ENCODE measurements around the gene DGAT2L6. TPM values are rescaled to one million over a fixed set of nuclear protein-coding genes. Genes with fewer than 3 reads are reported as not detected.
"Not testable (repeated sequence)": the region's sequence is repeated elsewhere in the genome, so short reads cannot be mapped to it uniquely, and the experiment has no call there.

Gene DGAT2L6
- total RNA-seq, 2 donors from 2014 or later, result not detected

DNA sequence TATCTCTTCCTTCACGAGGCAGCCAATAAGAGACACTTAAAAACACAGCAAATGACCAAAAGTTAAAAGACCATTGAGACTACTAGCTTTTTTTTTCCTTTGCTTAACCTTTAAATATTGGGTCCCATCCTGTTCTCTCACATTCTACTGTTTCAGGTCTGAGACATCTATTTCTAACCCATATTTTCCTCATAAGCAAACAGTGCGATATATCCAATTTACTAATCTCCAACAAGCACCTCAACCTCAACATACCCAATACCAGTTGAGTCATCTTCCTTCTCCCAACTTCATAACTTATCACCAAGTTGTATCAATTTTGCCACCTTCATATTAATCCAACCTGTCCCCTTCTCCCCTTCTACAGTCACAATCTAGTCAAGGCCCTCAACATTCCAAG is 64.2 kb downstream of the DGAT2L6 start:
- peaks cover 6% of the 10 kb centered on the region for H3K4me1 Mint-ChIP-seq
- Histone ChIP-seq H3K9me3 (ENCODE audit: control insufficient read depth, low read length) (no peaks in the 10 kb centered on the region), H3K27ac (ENCODE audit: low read depth, low read length) (no peak overlapping the region), H3K4me3 (ENCODE audit: low read length) (no peak overlapping the region), H3K4me1 (ENCODE audit: control insufficient read depth, insufficient read depth, low read length) (no peaks in the 10 kb centered on the region), H3K27me3 (ENCODE audit: control insufficient read depth, insufficient read depth, low read length, poor library complexity, severe bottlenecking) (no peaks in the 10 kb centered on the region), H3K9ac (ENCODE audit: extremely low read depth, low read length, poor library complexity, severe bottlenecking) (no peak overlapping the region), H3K36me3 (ENCODE audit: control insufficient read depth, insufficient read depth, low read length) (no peaks in the 10 kb centered on the region)
- TF ChIP-seq, protein P1, sequence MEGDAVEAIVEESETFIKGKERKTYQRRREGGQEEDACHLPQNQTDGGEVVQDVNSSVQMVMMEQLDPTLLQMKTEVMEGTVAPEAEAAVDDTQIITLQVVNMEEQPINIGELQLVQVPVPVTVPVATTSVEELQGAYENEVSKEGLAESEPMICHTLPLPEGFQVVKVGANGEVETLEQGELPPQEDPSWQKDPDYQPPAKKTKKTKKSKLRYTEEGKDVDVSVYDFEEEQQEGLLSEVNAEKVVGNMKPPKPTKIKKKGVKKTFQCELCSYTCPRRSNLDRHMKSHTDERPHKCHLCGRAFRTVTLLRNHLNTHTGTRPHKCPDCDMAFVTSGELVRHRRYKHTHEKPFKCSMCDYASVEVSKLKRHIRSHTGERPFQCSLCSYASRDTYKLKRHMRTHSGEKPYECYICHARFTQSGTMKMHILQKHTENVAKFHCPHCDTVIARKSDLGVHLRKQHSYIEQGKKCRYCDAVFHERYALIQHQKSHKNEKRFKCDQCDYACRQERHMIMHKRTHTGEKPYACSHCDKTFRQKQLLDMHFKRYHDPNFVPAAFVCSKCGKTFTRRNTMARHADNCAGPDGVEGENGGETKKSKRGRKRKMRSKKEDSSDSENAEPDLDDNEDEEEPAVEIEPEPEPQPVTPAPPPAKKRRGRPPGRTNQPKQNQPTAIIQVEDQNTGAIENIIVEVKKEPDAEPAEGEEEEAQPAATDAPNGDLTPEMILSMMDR (conservative IDR thresholded peaks at IDR 0.05), result no peak
- no peaks in the 10 kb centered on the region for H3K27me3 Mint-ChIP-seq (ENCODE audit: insufficient read depth)
- no peaks in the 10 kb centered on the region for H3K36me3 Mint-ChIP-seq (ENCODE audit: low read depth)
- no peak for DNase-seq
- no peak overlapping the region for H3K27ac Mint-ChIP-seq
- H3K4me3 Mint-ChIP-seq, result no peak overlapping the region
- WGBS, 2 experiments (ENCODE audit: insufficient coverage in 1 of 2, insufficient read length in 1 of 2), result 97% methylated on average over 2 of the region's 2 CpGs; no CpG with 5 or more reads in 1 of the 2 experiments
- H3K9me3 Mint-ChIP-seq, result peaks cover 32% of the 10 kb centered on the region

DNA sequence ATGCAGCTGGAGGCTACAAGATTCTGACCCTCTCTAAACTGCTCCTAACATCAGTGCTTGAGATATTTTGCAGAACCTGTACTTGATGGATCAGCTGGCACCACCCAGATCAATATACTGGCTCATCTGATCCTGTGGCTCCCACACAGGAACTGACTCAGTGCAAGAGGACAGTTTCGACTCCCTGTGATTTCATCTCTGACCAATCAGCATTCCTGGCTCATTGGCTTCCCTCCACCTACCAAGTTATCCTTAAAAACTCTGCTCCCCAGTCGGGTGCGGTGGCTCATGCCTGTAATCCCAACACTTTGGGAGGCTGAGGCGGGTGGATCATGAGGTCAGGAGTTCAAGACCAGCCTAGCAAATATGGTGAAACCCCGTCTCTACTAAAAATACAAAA is 66.3 kb downstream of the DGAT2L6 start:
- not testable (repeated sequence) for H3K9ac ChIP-seq (ENCODE audit: extremely low read depth, low read length, poor library complexity, severe bottlenecking); H3K4me1 Mint-ChIP-seq; H3K27ac ChIP-seq (ENCODE audit: low read depth, low read length); H3K4me1 ChIP-seq (ENCODE audit: control insufficient read depth, insufficient read depth, low read length); H3K27ac Mint-ChIP-seq; H3K9me3 ChIP-seq (ENCODE audit: control insufficient read depth, low read length); H3K27me3 ChIP-seq (ENCODE audit: control insufficient read depth, insufficient read depth, low read length, poor library complexity, severe bottlenecking); H3K4me3 Mint-ChIP-seq; DNase-seq; H3K27me3 Mint-ChIP-seq (ENCODE audit: insufficient read depth); H3K36me3 Mint-ChIP-seq (ENCODE audit: low read depth); H3K36me3 ChIP-seq (ENCODE audit: control insufficient read depth, insufficient read depth, low read length); H3K4me3 ChIP-seq (ENCODE audit: low read length)
- H3K9me3 Mint-ChIP-seq, result peaks cover 38% of the 10 kb centered on the region
- WGBS, 2 experiments (ENCODE audit: insufficient coverage in 1 of 2, insufficient read length in 1 of 2), result 87% methylated on average over 4 of the region's 5 CpGs; no CpG with 5 or more reads in 1 of the 2 experiments

DNA sequence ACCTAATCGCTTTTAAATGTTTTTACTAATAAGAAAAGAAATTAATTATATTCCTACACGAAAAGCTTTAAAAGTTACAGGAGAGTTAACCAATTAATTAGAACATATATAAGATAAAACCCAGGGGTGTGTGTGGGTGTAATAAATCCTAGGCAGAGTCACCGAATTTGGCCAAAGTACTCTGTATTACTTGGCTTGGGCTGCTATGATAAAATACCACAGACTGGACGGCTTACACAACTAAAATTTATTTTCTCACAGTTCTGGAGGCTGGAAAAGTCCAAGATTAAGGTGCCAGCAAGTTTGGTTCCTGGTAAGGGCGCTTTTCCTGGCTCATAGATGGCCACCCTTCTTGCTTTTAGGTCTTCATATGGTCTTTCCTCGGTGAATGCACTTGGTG is 67.6 kb downstream of the DGAT2L6 start:
- TF ChIP-seq, protein P1 (conservative IDR thresholded peaks at IDR 0.05), result no peak
- H3K27me3 Mint-ChIP-seq (ENCODE audit: insufficient read depth), result no peaks in the 10 kb centered on the region
- H3K4me1 ChIP-seq (ENCODE audit: control insufficient read depth, insufficient read depth, low read length), result no peaks in the 10 kb centered on the region

DNA sequence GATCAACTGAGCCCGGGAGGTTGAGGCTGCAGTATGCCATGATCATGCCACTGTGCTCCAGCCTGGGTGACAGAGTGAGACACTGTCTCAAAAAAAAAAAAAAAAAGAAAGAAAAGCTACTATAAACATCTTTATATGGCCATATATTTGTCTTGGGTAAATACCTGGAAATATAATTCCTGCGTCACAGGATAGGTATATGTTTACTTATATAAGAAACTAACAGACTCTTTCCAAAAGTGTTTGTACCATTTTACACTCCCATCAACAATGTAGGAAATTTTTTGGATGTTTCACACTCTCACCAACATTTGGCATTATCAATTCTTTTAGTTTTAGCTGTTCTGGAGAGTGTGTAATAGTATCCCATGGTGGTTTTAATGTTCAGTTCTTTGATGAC is 70.0 kb downstream of the DGAT2L6 start:
- WGBS, 2 experiments (ENCODE audit: insufficient coverage in 1 of 2, insufficient read length in 1 of 2), result 86% methylated on average over 1 of the region's 2 CpGs; no CpG with 5 or more reads in 1 of the 2 experiments
- no peak for DNase-seq
- peaks cover 50% of the 10 kb centered on the region for H3K9me3 Mint-ChIP-seq
- no peak overlapping the region for H3K27ac ChIP-seq (ENCODE audit: low read depth, low read length)
- H3K9me3 ChIP-seq (ENCODE audit: control insufficient read depth, low read length), result no peaks in the 10 kb centered on the region
- H3K4me3 ChIP-seq (ENCODE audit: low read length), result no peak overlapping the region
- H3K4me1 Mint-ChIP-seq, result peaks cover 8% of the 10 kb centered on the region
- TF ChIP-seq, protein P1 (conservative IDR thresholded peaks at IDR 0.05), result no peak
- H3K27me3 ChIP-seq (ENCODE audit: control insufficient read depth, insufficient read depth, low read length, poor library complexity, severe bottlenecking), result no peaks in the 10 kb centered on the region
- H3K36me3 ChIP-seq (ENCODE audit: control insufficient read depth, insufficient read depth, low read length), result no peaks in the 10 kb centered on the region
- H3K36me3 Mint-ChIP-seq (ENCODE audit: low read depth), result no peaks in the 10 kb centered on the region
- no peak overlapping the region for H3K4me3 Mint-ChIP-seq
- no peak overlapping the region for H3K27ac Mint-ChIP-seq
- H3K27me3 Mint-ChIP-seq (ENCODE audit: insufficient read depth), result no peaks in the 10 kb centered on the region
- H3K4me1 ChIP-seq (ENCODE audit: control insufficient read depth, insufficient read depth, low read length), result no peaks in the 10 kb centered on the region
- no peak overlapping the region for H3K9ac ChIP-seq (ENCODE audit: extremely low read depth, low read length, poor library complexity, severe bottlenecking)

More for the DNA sequence above, 67.6 kb downstream of the DGAT2L6 start:
- no peak overlapping the region for H3K27ac Mint-ChIP-seq
- no peak overlapping the region for H3K9ac ChIP-seq (ENCODE audit: extremely low read depth, low read length, poor library complexity, severe bottlenecking)
- no peak for DNase-seq
- WGBS, 2 experiments (ENCODE audit: insufficient coverage in 1 of 2, insufficient read length in 1 of 2), result 94% methylated on average over 3 of the region's 6 CpGs; no CpG with 5 or more reads in 1 of the 2 experiments
- H3K36me3 Mint-ChIP-seq (ENCODE audit: low read depth), result no peaks in the 10 kb centered on the region
- H3K4me3 ChIP-seq (ENCODE audit: low read length), result no peak overlapping the region
- no peaks in the 10 kb centered on the region for H3K36me3 ChIP-seq (ENCODE audit: control insufficient read depth, insufficient read depth, low read length)
- H3K4me3 Mint-ChIP-seq, result no peak overlapping the region
- peaks cover 39% of the 10 kb centered on the region for H3K9me3 Mint-ChIP-seq
- no peaks in the 10 kb centered on the region for H3K9me3 ChIP-seq (ENCODE audit: control insufficient read depth, low read length)
- H3K4me1 Mint-ChIP-seq, result peaks cover 6% of the 10 kb centered on the region
- no peak overlapping the region for H3K27ac ChIP-seq (ENCODE audit: low read depth, low read length)
- no peaks in the 10 kb centered on the region for H3K27me3 ChIP-seq (ENCODE audit: control insufficient read depth, insufficient read depth, low read length, poor library complexity, severe bottlenecking)
